ENCODE measurements around the gene CCDC137.

- TF ChIP-seq CTCF (IDR thresholded peaks at IDR 0.05) (no peak), POLR2A (IDR thresholded peaks at IDR 0.05) (no peak)
Observed at GRCh38 chr17:81655378-81656117, 11.0 kb upstream of the CCDC137 start.
